Neuronal stem cell (in vitro differentiated cells): ENCODE data around the gene CNTN2.

Experiments used
- DNase-seq: peaks from one replicate; pipeline ENCODE4 v3.0.0-alpha.2; 2013; ENCODE audit warnings: low spot score
- H2AFZ ChIP-seq: one replicate; pipeline ENCODE4 v1.6.1; 2013; ENCODE audit warnings: mild to moderate bottlenecking, low read length, inconsistent platforms
- H2AK5ac ChIP-seq: 2 replicates; pipeline ENCODE4 v1.6.1; 2013; ENCODE audit warnings: low read depth, mild to moderate bottlenecking, inconsistent platforms, low read length, moderate library complexity, mixed read lengths
- H2BK120ac ChIP-seq: 2 replicates; pipeline ENCODE4 v1.6.1; 2013; ENCODE audit warnings: low read depth, mild to moderate bottlenecking, inconsistent platforms, low read length, moderate library complexity, mixed read lengths
- H2BK12ac ChIP-seq: one replicate; pipeline ENCODE4 v1.6.1; 2013; ENCODE audit warnings: low read length, inconsistent platforms
- H2BK15ac ChIP-seq: 2 replicates; pipeline ENCODE4 v1.6.1; 2013; ENCODE audit warnings: mild to moderate bottlenecking, low read length, inconsistent platforms, mixed read lengths
- H2BK5ac ChIP-seq: one replicate; pipeline ENCODE4 v1.6.1; 2013; ENCODE audit warnings: inconsistent platforms, mild to moderate bottlenecking, low read length, moderate library complexity
- H3K14ac ChIP-seq: one replicate; pipeline ENCODE4 v1.6.1; 2013; ENCODE audit warnings: low read length, inconsistent platforms
- H3K18ac ChIP-seq: 2 replicates; pipeline ENCODE4 v1.6.1; 2013; ENCODE audit warnings: low read length, inconsistent platforms
- H3K23ac ChIP-seq: 2 replicates; pipeline ENCODE4 v1.6.1; 2013; ENCODE audit warnings: low read depth, mild to moderate bottlenecking, mixed read lengths, low read length, inconsistent platforms; ENCODE audit not compliant: poor library complexity
- H3K27ac ChIP-seq: replicated peaks from 3 replicates; pipeline ENCODE4 v1.5.1; 2013; ENCODE audit warnings: low read length, inconsistent platforms
- H3K27me3 ChIP-seq, 3 experiments: 2 replicates each; pipeline ENCODE4 v1.6.1; 2013; ENCODE audit warnings: low read length in 3 of 3, mild to moderate bottlenecking in 2 of 3, inconsistent platforms in 1 of 3, low read depth in 1 of 3, mixed read lengths in 1 of 3, moderate library complexity in 1 of 3; ENCODE audit not compliant: control insufficient read depth in 3 of 3, insufficient read depth in 3 of 3
- H3K36me3 ChIP-seq, 2 donors: replicated peaks in 1 of 2; 2 replicates each; pipeline ENCODE4 v1.6.1; 2013; ENCODE audit warnings: low read length in 2 of 2; ENCODE audit not compliant: control insufficient read depth in 2 of 2, insufficient read depth in 2 of 2
- H3K4ac ChIP-seq: 2 replicates; pipeline ENCODE4 v1.6.1; 2013; ENCODE audit warnings: inconsistent platforms, mild to moderate bottlenecking, low read length, moderate library complexity
- H3K4me1 ChIP-seq, 2 donors: 1 replicate in 1 of 2; 2 replicates in 1 of 2; pipeline ENCODE4 v1.6.1; 2013; ENCODE audit warnings: low read length in 2 of 2, low read depth in 1 of 2; ENCODE audit not compliant: control insufficient read depth in 2 of 2, insufficient read depth in 1 of 2
- H3K4me2 ChIP-seq: one replicate; pipeline ENCODE4 v1.6.1; 2013; ENCODE audit warnings: mild to moderate bottlenecking, low read length, inconsistent platforms; ENCODE audit not compliant: insufficient read depth, poor library complexity, severe bottlenecking
- H3K4me3 ChIP-seq, 2 donors: 2 replicates each; pipeline ENCODE4 v1.5.1; 2013; ENCODE audit warnings: low read length in 2 of 2, mild to moderate bottlenecking in 2 of 2, inconsistent platforms in 1 of 2, moderate library complexity in 1 of 2
- H3K79me1 ChIP-seq: one replicate; pipeline ENCODE4 v1.6.1; 2013; ENCODE audit warnings: low read depth, mild to moderate bottlenecking, inconsistent platforms, low read length, moderate library complexity
- H3K9ac ChIP-seq: one replicate; pipeline ENCODE4 v1.6.1; 2013; ENCODE audit warnings: mild to moderate bottlenecking, low read depth, low read length, inconsistent platforms; ENCODE audit not compliant: poor library complexity
- H3K9me3 ChIP-seq, 2 donors: replicated peaks in 1 of 2; 2 replicates each; pipeline versions ENCODE3 to v1.6.1; 2013; ENCODE audit warnings: low read length in 2 of 2, mild to moderate bottlenecking in 2 of 2, inconsistent platforms in 1 of 2, low read depth in 1 of 2, mixed read lengths in 1 of 2, moderate library complexity in 1 of 2; ENCODE audit not compliant: control insufficient read depth in 2 of 2, insufficient read depth in 1 of 2
- H4K8ac ChIP-seq: one replicate; pipeline ENCODE4 v1.6.1; 2013; ENCODE audit warnings: low read depth, mild to moderate bottlenecking, inconsistent platforms, low read length, moderate library complexity
- H4K91ac ChIP-seq: one replicate; pipeline ENCODE4 v1.6.1; 2013; ENCODE audit warnings: low read length, low read depth, mild to moderate bottlenecking, inconsistent platforms; ENCODE audit not compliant: poor library complexity
- WGBS, 2 donors: extraction: QIAGEN DNeasy Blood & Tissue Kit; methylation state at CpG; one replicate each; pipeline ENCODE4 v1.1.7; 2013; ENCODE audit warnings: missing lambda C conversion rate in 2 of 2, mixed read lengths in 1 of 2; ENCODE audit not compliant: insufficient read length in 2 of 2, insufficient replicate concordance in 1 of 2; ENCODE audit errors: extremely low coverage in 2 of 2; 5-methylcytosine and 5-hydroxymethylcytosine counted together

CNTN2 gene

GRCh38 chr1:205095422-205095821, 52.4 kb downstream of the CNTN2 start:
- Histone ChIP-seq H3K4me2 (no peak overlapping the region), H2BK12ac (no peak overlapping the region), H3K36me3 (peaks cover 26 to 97% of the 10 kb centered on the region in 2 donors), H3K23ac (no peak overlapping the region), H3K9ac (no peak overlapping the region), H2BK120ac (no peak overlapping the region), H3K9me3 (no peaks in the 10 kb centered on the region), H3K14ac (no peak overlapping the region), H3K18ac (no peak overlapping the region), H2BK5ac (no peak overlapping the region), H3K27ac (no peak overlapping the region), H3K79me1 (no peaks in the 10 kb centered on the region), H4K8ac (no peak overlapping the region), H3K4me1 (no peaks in the 10 kb centered on the region), H2BK15ac (no peak overlapping the region), H3K4me3 (no peak overlapping the region), H4K91ac (no peak overlapping the region), H2AFZ (no peak overlapping the region), H3K4ac (no peak overlapping the region), H2AK5ac (no peak overlapping the region), H3K27me3 (no peaks in the 10 kb centered on the region)
- DNase-seq = no peak

DNA sequence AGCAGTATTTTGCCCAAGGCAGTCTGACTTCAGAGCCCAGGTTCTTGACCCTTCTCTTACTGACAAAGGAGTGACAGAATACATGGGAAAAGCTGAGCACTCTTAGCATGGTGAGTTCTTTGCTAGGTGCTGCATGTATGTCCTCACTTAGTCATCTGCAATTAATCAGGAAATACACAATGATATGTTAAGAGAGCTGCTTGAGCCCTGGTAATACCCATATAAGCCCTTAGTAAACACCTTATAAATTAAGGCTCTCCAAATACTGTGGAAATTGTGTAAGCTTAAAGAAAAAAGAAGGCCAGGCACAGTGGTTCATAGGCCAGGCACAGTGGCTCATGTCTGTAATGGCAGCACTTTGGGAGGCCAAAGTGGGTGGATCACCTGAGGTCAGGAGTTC, 55.2 kb downstream of the CNTN2 start:
- peaks cover 21 to 95% of the 10 kb centered on the region in 2 donors for H3K36me3 ChIP-seq
- no peak overlapping the region for H2BK15ac ChIP-seq
- no peak overlapping the region for H3K18ac ChIP-seq

GRCh38 chr1:205102404-205102803, 59.4 kb downstream of the CNTN2 start:
- H3K36me3 ChIP-seq = peaks cover 15 to 98% of the 10 kb centered on the region in 2 donors
- H2BK5ac ChIP-seq = no peak overlapping the region

More for the DNA sequence above, 55.2 kb downstream of the CNTN2 start:
- no peak overlapping the region for H3K27ac ChIP-seq
- H2BK5ac ChIP-seq = no peak overlapping the region
- no peak overlapping the region for H3K14ac ChIP-seq
- H3K4me2 ChIP-seq = no peak overlapping the region
- H2AK5ac ChIP-seq = no peak overlapping the region
- no peak overlapping the region for H3K4ac ChIP-seq
- no peak overlapping the region for H3K9ac ChIP-seq
- no peak overlapping the region for H2BK12ac ChIP-seq
- no peak overlapping the region for H4K91ac ChIP-seq
- no peak for DNase-seq
- no peak overlapping the region for H4K8ac ChIP-seq
- H2BK120ac ChIP-seq = no peak overlapping the region
- no peaks in the 10 kb centered on the region for H3K27me3 ChIP-seq
- no peaks in the 10 kb centered on the region for H3K79me1 ChIP-seq
- no peaks in the 10 kb centered on the region for H3K9me3 ChIP-seq
- H2AFZ ChIP-seq = no peak overlapping the region
- H3K4me3 ChIP-seq = no peak overlapping the region
- H3K4me1 ChIP-seq = no peaks in the 10 kb centered on the region
- no peak overlapping the region for H3K23ac ChIP-seq

DNA sequence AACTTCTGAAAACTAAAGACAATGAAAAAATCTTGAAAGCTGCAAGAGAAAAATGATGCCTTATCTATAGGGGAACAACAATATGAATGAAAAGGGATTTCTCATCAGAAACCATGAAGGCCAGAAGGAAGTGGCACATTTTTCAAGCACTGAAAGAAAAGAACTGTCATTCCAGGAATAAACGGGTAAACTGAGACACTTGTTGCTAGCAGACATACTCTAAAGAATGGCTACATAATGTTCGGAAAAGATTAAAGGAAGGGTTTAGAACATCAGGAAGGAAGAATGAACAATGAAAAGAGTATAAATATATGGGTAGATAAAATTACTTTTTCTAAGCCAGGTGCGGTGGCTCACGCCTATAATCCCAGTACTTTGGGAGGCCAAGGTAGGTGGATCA, 64.3 kb downstream of the CNTN2 start:
- no peak overlapping the region for H4K91ac ChIP-seq
- WGBS, 2 donors = no CpG with 5 or more reads among the region's 4 CpGs
- H3K27ac ChIP-seq = no peak overlapping the region
- no peak overlapping the region for H2BK15ac ChIP-seq
- H3K9ac ChIP-seq = no peak overlapping the region
- H4K8ac ChIP-seq = no peak overlapping the region
- no peak overlapping the region for H3K4me2 ChIP-seq
- no peaks in the 10 kb centered on the region for H3K79me1 ChIP-seq
- no peak overlapping the region for H3K18ac ChIP-seq
- H3K4ac ChIP-seq = no peak overlapping the region
- no peak overlapping the region for H3K4me3 ChIP-seq
- H3K9me3 ChIP-seq = no peaks in the 10 kb centered on the region
- no peaks in the 10 kb centered on the region for H3K4me1 ChIP-seq
- no peak for DNase-seq
- no peak overlapping the region for H3K14ac ChIP-seq
- no peak overlapping the region for H2AK5ac ChIP-seq
- H3K36me3 ChIP-seq = peaks cover 8 to 91% of the 10 kb centered on the region in 2 donors
- H2AFZ ChIP-seq = no peak overlapping the region
- no peak overlapping the region for H2BK5ac ChIP-seq
- H3K23ac ChIP-seq = no peak overlapping the region
- no peak overlapping the region for H2BK120ac ChIP-seq
- no peak overlapping the region for H2BK12ac ChIP-seq
- no peaks in the 10 kb centered on the region for H3K27me3 ChIP-seq

More at GRCh38 chr1:205102404-205102803, 59.4 kb downstream of the CNTN2 start:
- no peak for DNase-seq
- no peak overlapping the region for H3K14ac ChIP-seq
- H3K4me2 ChIP-seq = no peak overlapping the region
- H3K4ac ChIP-seq = no peak overlapping the region
- no peaks in the 10 kb centered on the region for H3K79me1 ChIP-seq
- no peak overlapping the region for H3K23ac ChIP-seq
- H3K27me3 ChIP-seq = no peaks in the 10 kb centered on the region
- no peaks in the 10 kb centered on the region for H3K4me1 ChIP-seq
- no peak overlapping the region for H3K18ac ChIP-seq
- H2AK5ac ChIP-seq = no peak overlapping the region
- H2BK12ac ChIP-seq = no peak overlapping the region
- no peak overlapping the region for H2BK15ac ChIP-seq
- H3K4me3 ChIP-seq = no peak overlapping the region
- no peak overlapping the region for H2AFZ ChIP-seq
- WGBS, 2 donors = no CpG with 5 or more reads among the region's 3 CpGs
- H4K8ac ChIP-seq = no peak overlapping the region
- H3K9me3 ChIP-seq = no peaks in the 10 kb centered on the region
- H3K9ac ChIP-seq = no peak overlapping the region
- no peak overlapping the region for H3K27ac ChIP-seq
- no peak overlapping the region for H4K91ac ChIP-seq
- H2BK120ac ChIP-seq = no peak overlapping the region
